Suprapubic skin (tissue), 4 donors: ENCODE data around the gene SLC35C1.

ENCODE experiments used
- EP300 ChIP-seq: sonication (generic); formaldehyde crosslinking; IDR thresholded peaks from one replicate; pipeline ENCODE4 v1.6.1; 2017; ENCODE audit warnings: antibody characterized with exemption
- POLR2A ChIP-seq, 2 donors: fragments of 450-650 bp; IDR thresholded peaks; one replicate each; pipeline ENCODE4 v1.6.1; 2017; ENCODE audit warnings: antibody characterized with exemption in 2 of 2, mild to moderate bottlenecking in 2 of 2, moderate library complexity in 2 of 2
- POLR2AphosphoS5 ChIP-seq, 3 donors: sonication (generic); formaldehyde crosslinking; IDR thresholded peaks; one replicate each; pipeline ENCODE4 v1.6.1; 2017; ENCODE audit warnings: antibody characterized with exemption in 3 of 3
- TF ChIP-seq, protein P1 (sequence below), 2 donors: fragments of 200-600 bp in 1 of 2; fragments of 450-650 bp in 1 of 2; sonication (generic) in 1 of 2; IDR thresholded peaks; one replicate each; pipeline ENCODE4 v1.5.1; 2016 to 2019; ENCODE audit warnings: antibody characterized with exemption in 2 of 2, mild to moderate bottlenecking in 1 of 2, moderate library complexity in 1 of 2

DNA sequence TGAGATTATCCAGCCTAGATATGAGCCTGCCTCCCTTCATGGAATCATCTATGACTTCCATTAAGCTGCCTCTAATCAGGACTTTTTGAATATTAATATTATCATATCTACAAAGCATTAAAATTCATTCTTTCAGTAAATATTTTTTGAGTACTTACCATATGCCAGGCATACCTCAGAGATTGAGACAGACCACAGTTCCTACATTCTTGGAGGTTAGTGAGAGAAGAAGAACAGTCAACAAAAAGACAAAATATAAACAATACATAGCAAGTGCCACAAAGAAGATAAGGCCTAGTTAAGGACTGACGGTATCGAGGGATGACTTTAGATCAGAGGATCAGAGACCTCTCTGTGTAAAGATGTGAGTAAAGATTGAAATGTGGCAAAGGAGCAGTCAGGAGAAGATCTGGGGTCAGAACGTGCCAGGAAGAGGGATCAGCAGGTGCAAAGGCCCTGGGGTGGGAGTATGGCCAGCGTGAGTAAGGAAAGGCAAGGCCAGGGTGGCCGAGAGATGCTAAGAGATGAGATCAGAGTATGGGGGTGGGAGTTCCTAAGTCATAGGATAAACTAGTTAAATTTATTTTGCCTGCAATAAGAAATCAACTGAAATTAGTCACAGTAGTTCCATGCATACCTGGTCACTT, 15.4 kb downstream of the SLC35C1 start:
- TF ChIP-seq, protein P1, sequence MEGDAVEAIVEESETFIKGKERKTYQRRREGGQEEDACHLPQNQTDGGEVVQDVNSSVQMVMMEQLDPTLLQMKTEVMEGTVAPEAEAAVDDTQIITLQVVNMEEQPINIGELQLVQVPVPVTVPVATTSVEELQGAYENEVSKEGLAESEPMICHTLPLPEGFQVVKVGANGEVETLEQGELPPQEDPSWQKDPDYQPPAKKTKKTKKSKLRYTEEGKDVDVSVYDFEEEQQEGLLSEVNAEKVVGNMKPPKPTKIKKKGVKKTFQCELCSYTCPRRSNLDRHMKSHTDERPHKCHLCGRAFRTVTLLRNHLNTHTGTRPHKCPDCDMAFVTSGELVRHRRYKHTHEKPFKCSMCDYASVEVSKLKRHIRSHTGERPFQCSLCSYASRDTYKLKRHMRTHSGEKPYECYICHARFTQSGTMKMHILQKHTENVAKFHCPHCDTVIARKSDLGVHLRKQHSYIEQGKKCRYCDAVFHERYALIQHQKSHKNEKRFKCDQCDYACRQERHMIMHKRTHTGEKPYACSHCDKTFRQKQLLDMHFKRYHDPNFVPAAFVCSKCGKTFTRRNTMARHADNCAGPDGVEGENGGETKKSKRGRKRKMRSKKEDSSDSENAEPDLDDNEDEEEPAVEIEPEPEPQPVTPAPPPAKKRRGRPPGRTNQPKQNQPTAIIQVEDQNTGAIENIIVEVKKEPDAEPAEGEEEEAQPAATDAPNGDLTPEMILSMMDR (IDR thresholded peaks at IDR 0.05) = no peak
- TF ChIP-seq EP300 (no peak), POLR2A (IDR thresholded peaks at IDR 0.05) (no peak), POLR2AphosphoS5 (IDR thresholded peaks at IDR 0.05) (no peak)
